ENCODE results near the gene RGMA. TPM values are rescaled to one million over a fixed set of nuclear protein-coding genes. Genes with fewer than 3 reads are reported as not detected.
A peak's percentile ranks its signal among the peaks of the same experiment; 100 is the strongest.
"Not testable (repeated sequence)": the region's sequence is repeated elsewhere in the genome, so short reads cannot be mapped to it uniquely, and the experiment has no call there.

RGMA gene
- total RNA-seq, 1 donor from 2014 or later: 8.1 TPM

DNA sequence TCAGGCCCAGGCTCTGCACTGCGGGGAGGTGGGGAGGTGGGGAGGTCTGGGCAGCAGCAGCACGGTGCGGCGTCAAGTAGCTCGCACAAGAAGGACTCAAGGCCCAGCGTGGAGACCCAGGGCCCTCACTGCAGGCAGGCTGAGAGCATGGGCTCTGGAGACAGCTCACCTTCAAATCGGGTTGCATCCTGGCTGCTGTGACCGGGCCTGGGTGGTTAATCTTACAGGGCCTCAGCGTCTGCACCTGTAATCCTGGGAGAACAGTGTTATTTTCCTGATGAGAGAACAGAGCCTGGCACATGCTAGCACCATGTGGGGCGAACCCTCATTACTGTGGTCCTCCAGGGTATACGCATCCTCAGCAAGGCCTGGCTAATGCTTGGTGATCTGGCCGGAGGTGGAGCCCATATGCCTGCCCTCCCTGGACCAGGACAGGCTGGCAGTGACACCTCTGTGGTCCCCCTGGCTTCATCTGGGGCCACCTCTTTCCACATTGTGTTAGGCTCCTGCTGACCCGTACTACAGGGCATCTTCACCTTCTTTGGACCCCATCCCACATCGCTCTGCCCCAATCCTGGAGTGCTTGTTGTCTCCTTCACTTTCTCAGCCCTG is 55.5 kb downstream of the RGMA start:
- no peak for DNase-seq

DNA sequence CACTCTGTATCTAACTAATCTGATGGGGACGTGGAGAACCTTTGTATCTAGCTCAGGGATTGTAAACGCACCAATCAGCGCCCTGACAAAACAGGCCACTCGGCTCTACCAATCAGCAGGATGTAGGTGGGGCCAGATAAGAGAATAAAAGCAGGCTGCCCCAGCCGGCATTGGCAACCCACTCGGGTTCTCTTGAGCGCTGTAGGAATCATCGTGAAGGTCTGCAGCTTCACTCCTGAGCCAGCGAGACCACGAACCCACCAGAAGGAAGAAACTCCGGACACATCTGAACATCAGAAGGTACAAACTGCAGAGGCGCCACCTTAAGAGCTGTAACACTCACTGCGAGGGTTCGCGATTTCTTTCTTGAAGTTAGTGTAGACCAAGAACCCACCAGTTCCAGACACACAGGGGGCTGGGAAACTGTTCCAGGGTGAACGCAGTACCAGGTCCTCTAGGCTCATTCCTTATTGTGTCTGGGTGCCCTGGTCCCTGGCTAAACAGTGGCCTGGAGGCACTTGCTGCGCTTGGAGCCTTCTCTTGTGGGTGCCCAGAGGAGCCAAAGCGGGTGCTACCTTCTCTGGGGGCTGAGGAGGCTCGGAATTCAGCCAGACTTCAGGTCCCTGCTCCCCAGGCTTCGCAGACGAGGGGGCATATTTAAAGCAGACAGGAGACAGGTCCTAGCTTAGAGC is 56.4 kb downstream of the RGMA start:
- not testable (repeated sequence) for DNase-seq

DNA sequence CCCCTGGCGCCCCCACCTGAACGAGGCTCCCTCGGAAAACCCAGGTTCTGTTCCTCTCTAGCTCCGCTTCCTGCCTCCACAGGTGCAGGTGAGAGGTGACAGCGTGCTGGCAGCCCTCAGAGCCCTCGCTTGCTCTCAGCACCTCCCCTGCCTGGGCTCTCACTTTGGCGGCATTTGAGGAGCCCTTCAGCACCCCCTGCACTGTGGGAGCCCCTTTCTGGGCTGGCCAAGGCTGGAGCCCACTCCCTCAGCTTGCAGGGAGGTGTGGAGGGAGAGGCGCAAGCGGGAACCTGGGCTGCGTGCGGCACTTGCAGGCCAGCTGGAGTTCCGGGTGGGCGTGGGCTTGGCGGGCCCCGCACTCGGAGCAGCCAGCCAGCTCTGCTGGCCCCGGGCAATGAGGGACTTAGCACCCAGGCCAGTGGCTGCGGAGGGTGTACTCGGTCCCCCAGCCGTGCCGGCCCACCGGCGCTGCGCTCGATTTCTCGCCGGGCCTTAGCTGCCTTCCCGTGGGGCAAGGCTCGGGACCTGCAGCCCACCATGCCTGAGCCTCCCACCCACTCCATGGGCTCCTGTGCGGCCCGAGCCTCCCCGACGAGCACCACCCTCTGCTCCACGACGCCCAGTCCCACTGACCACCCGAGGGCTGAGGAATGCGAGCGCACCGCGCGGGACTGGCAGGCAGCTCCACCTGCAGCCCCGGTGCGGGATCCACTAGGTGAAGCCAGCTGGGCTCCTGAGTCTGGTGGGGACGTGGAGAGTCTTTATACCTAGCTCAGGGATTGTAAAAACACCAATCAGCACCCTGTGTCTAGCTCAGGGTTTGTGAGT is 57.2 kb downstream of the RGMA start:
- DNase-seq: not testable (repeated sequence)

DNA sequence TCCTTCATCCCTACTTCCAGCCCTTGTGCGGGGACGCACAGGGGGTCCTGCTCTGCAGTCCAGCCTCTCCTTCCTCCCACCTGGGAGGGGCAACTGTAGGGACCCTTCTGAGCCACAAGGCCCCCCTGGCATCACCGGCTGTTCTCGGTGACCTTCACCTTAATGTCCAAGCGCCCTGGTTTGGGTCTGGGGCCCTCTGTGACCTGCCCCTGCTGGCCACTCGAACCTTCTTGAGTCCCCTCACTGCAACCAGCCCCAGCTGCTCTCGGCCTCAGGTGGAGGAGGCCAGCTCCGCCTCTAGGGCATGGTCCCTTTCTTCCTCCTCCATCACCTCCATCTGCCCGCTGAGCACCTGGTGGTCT is 57.9 kb downstream of the RGMA start:
- no peak for DNase-seq

DNA sequence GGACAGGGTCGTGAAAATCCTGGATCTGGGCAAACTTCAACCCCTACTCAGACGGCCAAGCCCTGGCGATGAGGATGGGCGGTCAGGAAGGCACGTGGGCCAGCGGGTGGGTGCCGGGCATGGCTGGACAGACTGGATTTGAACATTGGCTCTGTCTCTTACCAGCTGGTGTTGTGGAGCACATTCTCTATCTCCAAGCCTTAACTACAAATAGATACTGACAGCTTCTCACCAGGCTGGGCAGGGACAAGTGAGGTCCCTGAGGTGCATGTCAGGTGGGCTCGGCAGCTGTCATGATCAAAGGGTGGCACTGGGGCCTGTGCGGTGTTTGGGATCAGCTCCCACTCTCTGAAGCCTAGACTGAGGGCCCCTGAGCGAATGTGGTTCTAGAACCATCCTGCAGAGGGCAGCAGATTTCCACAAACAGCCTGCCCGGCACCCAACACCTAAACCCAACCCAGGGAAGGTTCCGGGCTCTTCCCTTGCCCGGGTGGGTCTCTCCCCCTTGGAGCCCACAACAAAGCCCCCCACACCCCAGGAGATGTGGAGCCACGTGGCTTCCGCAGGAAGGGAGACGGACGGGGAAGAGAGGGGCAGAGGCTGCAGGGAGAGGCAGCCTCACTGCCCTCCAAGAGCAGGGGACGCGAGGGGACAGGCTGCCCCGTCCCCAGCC is 58.4 kb downstream of the RGMA start:
- DNase-seq: peak; percentile 47

DNA sequence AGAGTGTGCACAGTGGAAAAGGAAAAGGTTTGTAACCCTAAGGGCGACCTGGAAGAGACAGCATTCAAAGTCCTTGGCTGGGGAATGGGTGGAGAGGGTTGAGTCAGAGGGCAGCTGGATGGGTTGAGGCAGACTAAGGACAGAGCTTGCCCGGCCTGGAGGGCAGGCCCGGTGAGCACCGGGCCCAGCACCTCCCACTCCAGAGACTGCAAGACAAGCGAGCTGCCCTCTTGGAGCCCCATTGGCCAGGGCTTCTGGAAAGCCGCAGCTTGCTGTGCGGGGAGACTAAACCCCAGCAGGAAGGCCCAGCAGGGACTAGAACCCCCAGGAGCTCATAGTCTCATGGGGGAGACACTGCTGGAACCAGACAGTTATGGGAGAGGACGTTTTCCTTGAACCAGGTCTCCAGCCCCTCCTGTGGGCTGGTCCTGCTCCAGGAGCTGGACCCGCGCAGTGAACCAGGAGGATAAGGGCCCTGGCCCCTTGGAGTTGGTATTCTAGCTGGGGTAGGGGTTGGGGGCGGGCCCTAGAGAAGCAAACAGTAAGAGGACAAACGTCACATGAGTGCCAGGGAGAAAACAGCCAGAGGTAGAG is 59.1 kb downstream of the RGMA start:
- no peak for DNase-seq

DNA sequence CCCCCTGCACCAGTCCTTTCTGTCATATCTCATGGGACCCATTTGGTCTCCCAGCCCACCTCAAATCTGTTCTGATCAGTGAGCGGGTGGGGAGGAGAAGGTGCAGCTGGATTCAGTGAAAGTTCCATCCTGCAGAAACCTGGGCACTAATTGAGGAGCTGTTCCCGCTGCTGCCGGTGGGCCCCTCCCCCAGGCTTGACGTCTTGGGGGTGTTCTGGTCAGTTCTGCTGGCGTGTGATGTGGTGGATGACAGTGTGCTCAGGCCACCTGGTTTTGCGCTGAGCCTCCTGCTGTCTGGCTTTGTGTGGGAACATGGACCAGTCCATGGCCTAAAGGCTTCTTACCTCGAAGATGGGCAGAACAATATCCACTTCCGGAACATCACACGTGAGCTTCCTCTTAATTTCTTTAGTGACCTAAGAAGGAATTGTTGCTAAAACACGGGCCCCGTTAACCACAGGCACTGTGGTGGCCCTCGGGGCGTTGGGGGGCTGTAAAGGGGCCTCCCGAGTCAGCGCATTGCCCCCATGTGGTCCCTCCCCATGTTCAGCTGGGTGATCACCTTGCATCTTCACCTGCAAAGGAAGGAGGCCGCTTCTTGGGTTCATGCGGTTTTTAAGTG is 59.7 kb downstream of the RGMA start:
- no peak for DNase-seq

DNA sequence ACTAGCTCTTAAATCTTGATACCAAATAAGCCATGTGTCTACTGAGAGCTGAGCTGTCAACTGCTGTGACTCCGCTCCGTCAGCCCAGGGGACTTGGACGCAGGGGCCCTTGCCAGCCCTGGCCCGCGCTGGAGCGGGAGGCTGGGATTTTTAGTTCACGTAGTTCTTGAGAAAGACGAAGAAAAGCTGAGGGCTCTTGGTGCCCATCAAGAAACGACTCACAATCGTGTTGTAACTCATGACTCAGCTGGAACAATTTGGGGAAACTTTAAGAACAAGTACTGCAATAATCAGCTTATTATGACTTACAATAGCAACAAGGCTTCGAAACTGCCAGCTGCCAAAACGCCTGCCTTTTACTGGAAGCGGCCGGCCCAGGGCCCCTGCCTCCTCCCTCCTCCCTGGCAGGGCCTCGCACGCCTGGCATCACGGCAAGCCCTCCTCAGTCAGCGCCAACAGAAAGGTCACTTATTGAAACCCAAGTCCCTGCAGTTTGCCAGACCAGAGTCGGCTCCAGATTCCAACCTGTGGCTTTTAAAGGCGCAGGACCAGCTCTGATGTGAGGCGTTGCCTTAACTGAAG is 60.3 kb downstream of the RGMA start:
- DNase-seq: peak; percentile 81

DNA sequence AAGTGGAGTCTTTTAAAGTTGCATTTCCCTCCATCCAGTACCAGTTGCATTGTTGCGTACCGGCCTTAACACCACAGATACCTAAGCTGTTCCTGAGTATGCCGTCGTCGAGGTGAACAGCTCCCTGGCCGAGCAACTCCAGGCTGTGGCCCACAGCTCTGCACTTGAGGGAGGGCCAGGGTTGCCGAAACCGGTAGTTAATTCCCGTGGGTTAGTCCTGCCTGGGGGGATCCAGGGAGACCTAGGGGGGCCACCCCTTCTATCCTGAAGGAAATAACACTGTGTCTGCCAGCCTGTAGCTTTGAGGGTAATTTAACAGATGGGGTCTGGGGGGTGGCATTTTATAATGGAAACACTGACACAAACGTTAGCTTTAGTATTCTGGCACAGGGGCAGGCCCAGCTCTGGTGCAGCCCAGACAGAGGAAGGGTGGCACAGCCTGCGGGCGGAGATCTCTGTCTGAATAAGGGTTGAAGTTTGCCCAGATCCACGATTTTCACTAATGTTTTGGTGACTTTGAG is 60.8 kb downstream of the RGMA start:
- DNase-seq: no peak

DNA sequence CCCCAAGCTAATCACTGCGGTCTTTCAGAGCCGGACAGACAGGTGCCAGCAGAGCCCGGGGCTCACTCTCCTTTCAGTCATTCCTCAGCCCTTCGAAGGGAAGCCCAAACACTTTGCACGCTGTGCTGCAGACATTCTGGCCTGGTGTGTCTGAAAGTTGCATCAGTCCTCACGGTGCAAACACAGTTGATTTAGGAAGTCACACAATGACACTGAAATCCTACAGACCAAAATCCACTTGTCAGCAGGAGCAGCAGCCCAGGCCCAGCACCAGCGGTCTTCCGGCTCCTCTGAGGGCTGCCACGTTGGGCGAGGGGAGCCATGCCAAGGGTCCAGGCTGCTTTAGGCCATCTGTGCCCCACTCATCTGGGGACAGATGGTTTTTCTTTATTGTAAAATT is 61.6 kb downstream of the RGMA start:
- DNase-seq: no peak

DNA sequence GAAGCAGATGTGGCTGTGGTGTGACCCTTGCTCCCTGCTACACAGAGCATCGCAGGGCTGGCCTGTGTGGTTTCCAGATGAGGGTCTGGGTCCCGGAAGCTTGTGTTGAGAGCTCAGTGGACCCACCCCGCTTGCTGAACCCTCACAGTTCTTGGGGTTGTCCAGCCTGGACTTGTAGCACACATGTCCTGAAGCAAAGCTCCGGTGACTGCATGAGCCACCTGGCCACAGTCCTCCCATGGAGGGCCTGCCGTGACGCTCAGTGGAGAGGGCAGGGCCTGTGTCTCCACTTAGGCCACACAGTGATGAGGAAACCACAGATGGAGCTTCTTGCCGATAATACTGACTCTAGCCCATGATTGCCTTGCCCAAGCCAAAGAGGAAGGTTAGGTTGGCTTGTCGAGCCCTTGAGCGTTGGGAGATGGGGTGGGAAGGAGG is 62.6 kb downstream of the RGMA start:
- no peak for DNase-seq

DNA sequence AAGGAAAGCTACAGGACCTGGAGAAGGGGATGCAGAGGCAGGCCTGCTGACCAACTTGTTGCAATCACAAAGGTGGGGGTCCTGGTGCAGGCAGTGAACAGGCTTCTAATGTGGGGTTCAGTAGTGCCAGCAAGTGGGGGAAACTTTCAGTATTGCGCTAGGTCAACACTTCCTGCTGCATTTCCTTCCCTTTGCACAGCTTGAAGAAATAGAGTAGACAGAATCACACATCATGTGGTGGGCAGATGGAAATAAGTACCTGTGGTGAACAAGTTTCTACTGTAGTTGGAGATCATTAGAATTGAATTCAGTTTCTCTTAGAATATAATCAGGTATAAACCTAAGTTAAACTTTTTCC is 63.4 kb downstream of the RGMA start:
- no peak for DNase-seq

DNA sequence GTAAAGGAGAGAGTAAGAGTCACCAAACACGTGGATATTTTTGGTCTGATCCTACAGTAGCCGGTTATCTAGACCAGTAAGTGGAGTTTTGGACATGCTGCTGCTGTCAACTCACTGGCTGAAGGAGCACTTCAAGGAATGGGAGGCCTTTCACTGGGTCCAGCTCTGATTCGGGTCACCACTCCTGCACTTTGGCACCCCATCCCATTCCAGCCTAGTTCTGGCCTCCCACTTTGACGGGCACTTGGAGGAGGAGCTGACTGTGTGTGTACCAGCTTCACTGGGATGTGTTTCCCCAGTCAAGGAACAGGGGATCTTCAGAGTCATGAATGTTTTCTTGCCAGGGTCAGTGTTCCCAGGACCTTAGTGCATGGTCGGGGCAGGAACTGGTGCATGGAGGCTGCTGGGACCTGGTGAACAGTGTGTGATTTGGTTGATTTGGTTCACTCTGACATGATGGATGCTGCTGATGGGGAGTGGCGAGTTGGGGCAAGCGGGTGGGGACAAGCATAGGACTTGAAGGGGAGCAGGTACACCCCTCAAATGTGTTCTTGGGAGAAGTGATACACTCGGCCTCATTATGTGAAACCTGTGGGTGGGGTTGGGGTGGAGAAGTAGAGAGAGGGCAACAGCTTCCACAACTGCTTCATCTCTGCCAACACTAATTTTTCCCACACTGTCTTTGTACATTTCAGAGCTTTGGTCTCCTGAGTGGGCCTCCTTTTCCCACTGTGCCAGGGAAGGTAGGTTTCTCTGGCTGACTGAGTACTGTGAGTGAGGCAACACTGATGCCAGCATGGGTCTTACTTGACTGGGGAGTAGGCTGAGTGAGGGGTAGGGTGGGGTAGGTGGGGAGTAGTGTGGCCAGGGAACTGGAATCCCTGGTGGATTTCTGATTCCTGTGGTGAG is 64.0 kb downstream of the RGMA start:
- DNase-seq: no peak

DNA sequence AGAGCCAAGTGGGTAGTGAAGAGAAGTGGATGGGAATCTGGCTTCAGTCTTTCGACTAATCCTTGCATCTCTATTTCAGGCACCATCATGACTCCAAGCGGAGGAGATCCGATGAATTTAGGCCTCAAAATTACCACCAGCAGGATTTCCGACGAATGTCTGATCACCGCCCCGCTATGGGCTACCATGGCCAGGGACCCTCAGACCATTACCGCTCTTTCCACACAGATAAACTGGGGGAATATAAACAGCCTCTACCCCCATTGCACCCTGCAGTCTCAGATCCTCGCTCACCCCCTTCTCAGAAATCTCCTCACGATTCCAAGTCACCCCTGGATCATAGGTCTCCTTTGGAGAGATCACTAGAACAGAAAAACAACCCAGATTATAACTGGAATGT is 64.7 kb downstream of the RGMA start:
- DNase-seq: no peak

DNA sequence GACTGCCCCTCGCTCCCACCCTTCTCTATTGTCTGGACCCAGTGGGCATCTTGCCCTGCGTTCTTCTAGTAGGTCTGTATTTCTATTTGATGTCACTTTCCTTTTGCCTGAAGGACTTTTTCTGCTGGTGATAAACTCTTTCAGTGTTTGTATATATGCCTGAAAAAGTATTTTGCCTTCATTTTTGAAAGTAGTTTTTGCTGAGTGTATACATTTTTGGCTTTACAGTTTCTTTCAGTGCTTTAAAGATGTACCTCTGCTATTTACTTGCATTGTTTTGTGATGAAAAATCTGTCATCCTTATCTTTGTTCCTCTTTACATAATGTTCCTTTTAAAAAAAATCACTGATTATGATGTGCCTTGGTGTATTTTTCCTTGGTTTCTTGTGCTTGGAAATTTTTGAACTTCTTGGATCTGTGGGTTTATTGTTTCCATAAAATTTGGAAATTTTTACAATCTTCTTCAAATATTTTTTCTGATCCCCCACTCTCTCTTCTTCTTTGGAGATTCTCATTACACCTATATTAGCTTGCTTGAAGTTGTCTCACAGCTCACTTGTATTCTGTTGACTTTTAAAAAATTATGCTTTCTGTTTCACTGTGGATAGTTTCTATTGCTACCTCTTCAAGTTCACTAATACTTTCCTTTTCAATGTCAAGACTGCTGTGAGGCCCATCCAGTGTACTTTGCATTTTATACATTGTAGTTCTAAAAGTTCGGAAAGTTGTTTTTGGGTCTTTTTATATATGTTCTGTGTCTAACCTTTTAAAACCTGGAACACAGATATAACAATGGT is 67.8 kb downstream of the RGMA start:
- DNase-seq: no peak

DNA sequence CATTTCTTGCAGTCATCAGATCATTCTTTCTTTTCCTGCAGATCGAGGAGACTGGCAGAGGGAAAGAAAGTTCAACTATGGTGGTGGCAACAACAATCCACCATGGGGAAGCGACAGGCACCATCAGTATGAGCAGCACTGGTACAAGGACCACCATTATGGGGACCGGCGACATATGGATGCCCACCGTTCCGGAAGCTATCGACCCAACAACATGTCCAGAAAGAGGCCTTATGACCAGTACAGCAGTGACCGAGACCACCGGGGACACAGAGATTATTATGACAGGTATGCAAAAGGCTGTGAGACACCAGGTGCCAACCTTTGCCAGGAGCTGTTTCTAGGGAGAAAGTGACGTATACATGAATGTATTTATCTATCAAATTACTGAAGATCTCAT is 69.0 kb downstream of the RGMA start:
- DNase-seq: no peak

DNA sequence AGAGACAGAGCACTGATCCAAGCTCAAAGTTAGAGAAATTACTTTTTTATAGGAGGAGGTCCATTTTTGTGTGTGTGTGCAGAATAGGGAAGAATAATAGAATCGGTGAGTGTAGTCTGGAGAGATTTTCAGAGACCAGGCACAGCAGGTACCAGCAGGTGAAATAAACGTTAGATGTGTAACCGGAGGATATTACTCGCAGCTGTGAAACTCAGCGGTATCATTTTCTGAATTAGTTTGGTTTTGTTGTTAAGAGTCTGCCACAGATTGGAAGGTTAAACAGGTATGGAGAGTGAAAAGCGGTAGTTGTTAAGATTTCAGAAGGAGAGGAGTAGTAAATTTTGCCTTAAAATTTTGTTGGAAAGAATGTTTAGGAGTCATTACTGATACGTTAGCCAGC is 69.9 kb downstream of the RGMA start:
- no peak for DNase-seq

DNA sequence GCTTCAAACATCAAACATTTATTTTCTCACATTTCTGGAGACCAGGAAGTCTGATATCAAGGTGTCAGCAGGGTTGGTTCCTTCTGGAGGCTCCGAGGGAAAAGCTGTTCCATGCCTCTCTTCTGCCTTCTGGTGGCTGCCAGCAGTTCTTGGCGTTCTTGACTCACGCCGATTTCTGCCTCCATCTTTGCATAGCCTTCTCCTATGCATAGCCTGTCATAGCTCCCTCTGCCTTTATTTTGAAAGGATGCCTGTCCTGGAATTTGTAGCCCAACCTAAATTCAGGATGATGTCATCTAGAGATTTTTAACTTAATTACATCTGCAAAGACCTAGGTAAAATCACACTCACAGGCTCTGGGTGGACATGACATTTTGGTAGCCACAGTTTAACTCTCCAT is 70.4 kb downstream of the RGMA start:
- no peak for DNase-seq

DNA sequence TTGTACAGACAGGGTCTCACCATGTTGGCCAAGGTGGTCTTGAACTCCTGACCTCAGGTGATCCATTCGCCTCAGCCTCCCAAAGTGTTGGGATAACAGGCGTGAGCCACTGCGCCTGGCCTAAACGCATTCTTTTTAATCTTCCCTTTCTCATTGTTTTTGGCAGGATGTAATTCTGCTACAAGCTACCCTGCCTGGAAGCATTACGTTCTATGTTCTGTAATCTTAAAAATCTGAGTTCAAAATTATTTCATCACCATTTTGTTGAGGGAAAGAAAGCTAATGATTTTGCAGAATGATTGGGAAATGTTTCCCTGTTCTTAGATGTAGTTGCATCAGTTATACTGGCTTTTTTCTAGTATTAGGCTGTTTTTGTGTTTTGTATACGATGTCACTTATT is 71.5 kb downstream of the RGMA start:
- DNase-seq: no peak

DNA sequence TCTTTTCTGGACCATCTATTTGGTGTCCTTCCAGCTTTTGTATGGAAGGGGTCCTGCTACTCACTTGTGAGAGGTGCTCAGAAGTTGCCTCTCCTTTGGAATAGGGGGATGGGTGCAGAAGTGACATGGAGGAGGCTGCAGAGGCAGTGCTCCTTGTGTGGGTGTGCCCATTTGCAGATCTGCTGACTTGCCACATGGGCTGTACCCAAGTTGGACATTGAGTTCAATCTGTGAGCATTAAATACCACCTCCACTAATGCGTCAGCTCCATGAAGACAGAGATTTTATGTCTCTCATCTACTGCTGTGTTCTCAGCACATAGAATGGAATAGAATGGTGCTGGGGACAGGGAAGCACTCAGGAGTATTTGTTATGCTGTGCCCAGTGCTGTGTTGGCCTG is 76.2 kb downstream of the RGMA start:
- DNase-seq: peak; percentile 14

All from occipital lobe (tissue), 2 donors.